Measurements from ENCODE around the gene PRRT1B.

PRRT1B gene

GRCh38 chr9:131587906-131588305 lies 42.6 kb downstream of the PRRT1B start:
- Histone ChIP-seq H3K27ac (no peak overlapping the region), H3K36me3 (replicated peaks) (peaks cover 14% of the 10 kb centered on the region), H3K4me3 (ENCODE audit: low read depth, low read length) (no peak overlapping the region), H3K27me3 (replicated peaks) (no peaks in the 10 kb centered on the region)
- DNase-seq: no peak
- no peak for TF ChIP-seq CTCF (IDR thresholded peaks at IDR 0.05; ENCODE audit: low read depth, low read length, missing control alignments)
- in situ Hi-C loops (cut with HindIII; ENCODE audit: low pct_ligation_motif_present, low sequenced_read_pairs): no loop called here

GRCh38 chr9:131588396-131588795 lies 43.1 kb downstream of the PRRT1B start:
- no peak overlapping the region for H3K27ac ChIP-seq
- no peak overlapping the region for H3K4me3 ChIP-seq (ENCODE audit: low read depth, low read length)
- no peak for DNase-seq
- TF ChIP-seq CTCF (IDR thresholded peaks at IDR 0.05; ENCODE audit: low read depth, low read length, missing control alignments): no peak
- in situ Hi-C loops (cut with HindIII; ENCODE audit: low pct_ligation_motif_present, low sequenced_read_pairs): no loop called here
- no peaks in the 10 kb centered on the region for H3K27me3 ChIP-seq (replicated peaks)
- H3K36me3 ChIP-seq (replicated peaks): peaks cover 12% of the 10 kb centered on the region

- Histone ChIP-seq H3K27ac (no peak overlapping the region), H3K27me3 (replicated peaks) (no peaks in the 10 kb centered on the region), H3K4me3 (ENCODE audit: low read depth, low read length) (no peak overlapping the region), H3K36me3 (replicated peaks) (peaks cover 6% of the 10 kb centered on the region)
- DNase-seq: no peak
- TF ChIP-seq CTCF (IDR thresholded peaks at IDR 0.05; ENCODE audit: low read depth, low read length, missing control alignments): no peak
- in situ Hi-C loops (cut with HindIII; ENCODE audit: low pct_ligation_motif_present, low sequenced_read_pairs): no loop called here
These were observed 43.9 kb downstream of the PRRT1B start for GRCh38 chr9:131589124-131589711.

GRCh38 chr9:131589993-131590392 lies 44.7 kb downstream of the PRRT1B start:
- H3K36me3 ChIP-seq (replicated peaks): no peaks in the 10 kb centered on the region

GRCh38 chr9:131590449-131590848 lies 45.1 kb downstream of the PRRT1B start:
- no peak for DNase-seq
- Histone ChIP-seq H3K4me3 (ENCODE audit: low read depth, low read length) (no peak overlapping the region), H3K27me3 (replicated peaks) (no peaks in the 10 kb centered on the region), H3K36me3 (replicated peaks) (no peaks in the 10 kb centered on the region), H3K27ac (no peak overlapping the region)
- in situ Hi-C loops (cut with HindIII; ENCODE audit: low pct_ligation_motif_present, low sequenced_read_pairs): no loop called here
- no peak for TF ChIP-seq CTCF (IDR thresholded peaks at IDR 0.05; ENCODE audit: low read depth, low read length, missing control alignments)

More at GRCh38 chr9:131589993-131590392, 44.7 kb downstream of the PRRT1B start:
- Histone ChIP-seq H3K4me3 (ENCODE audit: low read depth, low read length) (no peak overlapping the region), H3K27ac (no peak overlapping the region), H3K27me3 (replicated peaks) (no peaks in the 10 kb centered on the region)
- in situ Hi-C loops (cut with HindIII; ENCODE audit: low pct_ligation_motif_present, low sequenced_read_pairs): no loop called here
- no peak for TF ChIP-seq CTCF (IDR thresholded peaks at IDR 0.05; ENCODE audit: low read depth, low read length, missing control alignments)
- no peak for DNase-seq

All from brain microvascular endothelial cell (primary cell).